Neural cell (in vitro differentiated cells): Measurements from ENCODE around the gene TCF12.

Experiments
- EZH2 ChIP-seq: fragments of 200-600, 300-800 bp; shearing (Covaris generic), sonication (generic); IDR thresholded peaks from 2 replicates; pipeline ENCODE4 v1.6.1; 2014; ENCODE audit warnings: antibody characterized with exemption, low read length, borderline replicate concordance, mild to moderate bottlenecking; ENCODE audit not compliant: insufficient read depth, poor library complexity, severe bottlenecking
- POLR2AphosphoS5 ChIP-seq: IDR thresholded peaks from 2 replicates; pipeline ENCODE4 v1.6.1; 2012
- RAD21 ChIP-seq: fragments of 450-650 bp; conservative IDR thresholded peaks from 2 replicates; pipeline ENCODE4 v1.6.1; 2014; ENCODE audit warnings: antibody characterized with exemption, mild to moderate bottlenecking, moderate library complexity
- TF ChIP-seq, protein P1 (sequence below): IDR thresholded peaks from 2 replicates; pipeline ENCODE4 v1.6.1; 2012; ENCODE audit warnings: borderline replicate concordance
- TF ChIP-seq, protein P2 (sequence below): fragments of 450-650 bp; IDR thresholded peaks from 2 replicates; pipeline ENCODE4 v1.5.1; 2014; ENCODE audit warnings: antibody characterized with exemption, mild to moderate bottlenecking, moderate library complexity; ENCODE audit not compliant: poor library complexity, severe bottlenecking

DNA sequence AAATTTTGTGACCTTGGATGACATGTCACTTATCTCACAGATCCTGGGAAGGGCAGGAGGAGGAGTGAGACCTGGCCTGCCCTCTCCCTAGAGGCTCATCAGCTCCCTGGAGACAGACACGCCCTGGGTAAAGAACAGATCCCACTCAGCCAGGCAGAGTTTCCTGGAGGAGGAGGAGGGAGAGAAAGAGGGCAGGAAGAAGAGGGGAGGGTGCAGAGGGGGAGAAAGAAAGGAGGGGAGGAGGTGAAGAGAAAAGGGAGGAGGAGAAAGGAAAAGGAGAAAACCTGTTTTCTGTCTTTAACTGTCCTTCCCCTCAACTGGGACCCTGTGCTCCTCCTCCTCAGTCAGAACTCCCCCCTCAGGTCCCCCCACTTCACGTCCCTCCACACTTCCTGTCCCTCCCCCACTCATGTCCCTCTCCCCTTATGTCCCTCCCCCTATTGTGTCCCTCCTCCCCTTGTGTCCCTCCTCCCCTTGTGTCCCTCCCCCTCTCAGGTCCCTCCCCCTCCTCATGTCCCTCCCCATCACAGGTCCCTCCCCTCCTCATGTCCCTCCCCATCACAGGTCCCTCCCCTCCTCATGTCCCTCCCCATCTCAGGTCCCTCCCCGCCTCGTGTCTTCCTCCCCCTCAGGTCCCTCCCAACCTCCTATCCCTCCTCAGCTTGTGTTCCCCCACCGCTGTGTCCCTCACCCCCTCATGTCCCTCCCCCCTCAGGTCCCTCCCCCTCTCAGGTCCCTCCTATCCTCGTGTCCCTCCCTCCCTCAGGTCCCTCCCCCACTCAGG, 405.6 kb downstream of the TCF12 start:
- no peak for TF ChIP-seq EZH2
- TF ChIP-seq, protein P1, sequence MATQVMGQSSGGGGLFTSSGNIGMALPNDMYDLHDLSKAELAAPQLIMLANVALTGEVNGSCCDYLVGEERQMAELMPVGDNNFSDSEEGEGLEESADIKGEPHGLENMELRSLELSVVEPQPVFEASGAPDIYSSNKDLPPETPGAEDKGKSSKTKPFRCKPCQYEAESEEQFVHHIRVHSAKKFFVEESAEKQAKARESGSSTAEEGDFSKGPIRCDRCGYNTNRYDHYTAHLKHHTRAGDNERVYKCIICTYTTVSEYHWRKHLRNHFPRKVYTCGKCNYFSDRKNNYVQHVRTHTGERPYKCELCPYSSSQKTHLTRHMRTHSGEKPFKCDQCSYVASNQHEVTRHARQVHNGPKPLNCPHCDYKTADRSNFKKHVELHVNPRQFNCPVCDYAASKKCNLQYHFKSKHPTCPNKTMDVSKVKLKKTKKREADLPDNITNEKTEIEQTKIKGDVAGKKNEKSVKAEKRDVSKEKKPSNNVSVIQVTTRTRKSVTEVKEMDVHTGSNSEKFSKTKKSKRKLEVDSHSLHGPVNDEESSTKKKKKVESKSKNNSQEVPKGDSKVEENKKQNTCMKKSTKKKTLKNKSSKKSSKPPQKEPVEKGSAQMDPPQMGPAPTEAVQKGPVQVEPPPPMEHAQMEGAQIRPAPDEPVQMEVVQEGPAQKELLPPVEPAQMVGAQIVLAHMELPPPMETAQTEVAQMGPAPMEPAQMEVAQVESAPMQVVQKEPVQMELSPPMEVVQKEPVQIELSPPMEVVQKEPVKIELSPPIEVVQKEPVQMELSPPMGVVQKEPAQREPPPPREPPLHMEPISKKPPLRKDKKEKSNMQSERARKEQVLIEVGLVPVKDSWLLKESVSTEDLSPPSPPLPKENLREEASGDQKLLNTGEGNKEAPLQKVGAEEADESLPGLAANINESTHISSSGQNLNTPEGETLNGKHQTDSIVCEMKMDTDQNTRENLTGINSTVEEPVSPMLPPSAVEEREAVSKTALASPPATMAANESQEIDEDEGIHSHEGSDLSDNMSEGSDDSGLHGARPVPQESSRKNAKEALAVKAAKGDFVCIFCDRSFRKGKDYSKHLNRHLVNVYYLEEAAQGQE, result no peak
- no peak for TF ChIP-seq POLR2AphosphoS5
- TF ChIP-seq, protein P2, sequence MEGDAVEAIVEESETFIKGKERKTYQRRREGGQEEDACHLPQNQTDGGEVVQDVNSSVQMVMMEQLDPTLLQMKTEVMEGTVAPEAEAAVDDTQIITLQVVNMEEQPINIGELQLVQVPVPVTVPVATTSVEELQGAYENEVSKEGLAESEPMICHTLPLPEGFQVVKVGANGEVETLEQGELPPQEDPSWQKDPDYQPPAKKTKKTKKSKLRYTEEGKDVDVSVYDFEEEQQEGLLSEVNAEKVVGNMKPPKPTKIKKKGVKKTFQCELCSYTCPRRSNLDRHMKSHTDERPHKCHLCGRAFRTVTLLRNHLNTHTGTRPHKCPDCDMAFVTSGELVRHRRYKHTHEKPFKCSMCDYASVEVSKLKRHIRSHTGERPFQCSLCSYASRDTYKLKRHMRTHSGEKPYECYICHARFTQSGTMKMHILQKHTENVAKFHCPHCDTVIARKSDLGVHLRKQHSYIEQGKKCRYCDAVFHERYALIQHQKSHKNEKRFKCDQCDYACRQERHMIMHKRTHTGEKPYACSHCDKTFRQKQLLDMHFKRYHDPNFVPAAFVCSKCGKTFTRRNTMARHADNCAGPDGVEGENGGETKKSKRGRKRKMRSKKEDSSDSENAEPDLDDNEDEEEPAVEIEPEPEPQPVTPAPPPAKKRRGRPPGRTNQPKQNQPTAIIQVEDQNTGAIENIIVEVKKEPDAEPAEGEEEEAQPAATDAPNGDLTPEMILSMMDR, result no peak
- no peak for TF ChIP-seq RAD21
